GM12891 (cell line): ENCODE results near the gene CLCN2.

Source experiments
- PAX5 ChIP-seq: IDR thresholded peaks from 2 replicates; pipeline ENCODE4 v1.6.1; 2011; ENCODE audit warnings: low read length, moderate library complexity, mild to moderate bottlenecking; ENCODE audit not compliant: insufficient read depth, severe bottlenecking
- POLR2A ChIP-seq: IDR thresholded peaks from 2 replicates; pipeline ENCODE4 v1.6.1; 2011; ENCODE audit warnings: low read depth, low read length, control low read depth
- POLR2AphosphoS5 ChIP-seq: IDR thresholded peaks from 2 replicates; pipeline ENCODE4 v1.6.1; 2011; ENCODE audit warnings: low read depth, low read length, control low read depth
- SPI1 ChIP-seq: IDR thresholded peaks from 2 replicates; pipeline ENCODE4 v1.6.1; 2011; ENCODE audit warnings: low read depth, low read length, control low read depth
- TAF1 ChIP-seq: IDR thresholded peaks from 2 replicates; pipeline ENCODE4 v1.6.1; 2011; ENCODE audit warnings: low read depth, low read length, control low read depth

- TF ChIP-seq SPI1 (no peak), POLR2AphosphoS5 (no peak), POLR2A (no peak), TAF1 (no peak), PAX5 (no peak)
Measured at GRCh38 chr3:184359610-184360009, 1.8 kb downstream of the CLCN2 start.
